ENCODE measurements around the gene SMYD4.
"Not testable (repeated sequence)": the region's sequence is repeated elsewhere in the genome, so short reads cannot be mapped to it uniquely, and the experiment has no call there.

The SMYD4 gene

GRCh38 chr17:1803280-1803679 lies 26.4 kb downstream of the SMYD4 start:
- no peak for DNase-seq (ENCODE audit: low spot score)
- TF ChIP-seq, protein P1, sequence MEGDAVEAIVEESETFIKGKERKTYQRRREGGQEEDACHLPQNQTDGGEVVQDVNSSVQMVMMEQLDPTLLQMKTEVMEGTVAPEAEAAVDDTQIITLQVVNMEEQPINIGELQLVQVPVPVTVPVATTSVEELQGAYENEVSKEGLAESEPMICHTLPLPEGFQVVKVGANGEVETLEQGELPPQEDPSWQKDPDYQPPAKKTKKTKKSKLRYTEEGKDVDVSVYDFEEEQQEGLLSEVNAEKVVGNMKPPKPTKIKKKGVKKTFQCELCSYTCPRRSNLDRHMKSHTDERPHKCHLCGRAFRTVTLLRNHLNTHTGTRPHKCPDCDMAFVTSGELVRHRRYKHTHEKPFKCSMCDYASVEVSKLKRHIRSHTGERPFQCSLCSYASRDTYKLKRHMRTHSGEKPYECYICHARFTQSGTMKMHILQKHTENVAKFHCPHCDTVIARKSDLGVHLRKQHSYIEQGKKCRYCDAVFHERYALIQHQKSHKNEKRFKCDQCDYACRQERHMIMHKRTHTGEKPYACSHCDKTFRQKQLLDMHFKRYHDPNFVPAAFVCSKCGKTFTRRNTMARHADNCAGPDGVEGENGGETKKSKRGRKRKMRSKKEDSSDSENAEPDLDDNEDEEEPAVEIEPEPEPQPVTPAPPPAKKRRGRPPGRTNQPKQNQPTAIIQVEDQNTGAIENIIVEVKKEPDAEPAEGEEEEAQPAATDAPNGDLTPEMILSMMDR (IDR thresholded peaks at IDR 0.05; ENCODE audit: extremely low read depth, missing control alignments) = no peak

- no peak for DNase-seq (ENCODE audit: low spot score)
- TF ChIP-seq, protein P1 (IDR thresholded peaks at IDR 0.05; ENCODE audit: extremely low read depth, missing control alignments) = no peak
These were observed 27.3 kb downstream of the SMYD4 start for GRCh38 chr17:1802429-1802828.

DNA sequence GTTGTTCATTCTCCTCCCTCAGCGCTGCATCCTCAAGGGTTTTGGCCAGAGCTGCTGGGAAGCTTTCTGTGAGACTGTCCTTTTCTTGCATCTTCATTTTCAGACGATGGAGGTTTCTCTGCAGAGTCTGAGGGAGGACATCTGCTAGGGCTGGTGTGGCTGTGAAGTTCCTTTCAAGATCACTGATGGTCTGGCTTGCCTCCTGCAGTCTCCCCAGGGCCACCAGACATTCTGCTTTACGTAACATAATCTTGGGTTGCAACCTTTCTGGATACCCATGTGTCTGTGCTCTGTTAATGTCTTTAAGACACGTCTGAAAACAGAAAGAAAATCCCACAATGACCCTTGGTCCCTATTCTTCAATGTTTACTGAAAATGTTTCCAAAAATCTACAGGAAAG lies 29.0 kb downstream of the SMYD4 start:
- TF ChIP-seq, protein P1 (IDR thresholded peaks at IDR 0.05; ENCODE audit: extremely low read depth, missing control alignments) = no peak
- DNase-seq (ENCODE audit: low spot score) = no peak

DNA sequence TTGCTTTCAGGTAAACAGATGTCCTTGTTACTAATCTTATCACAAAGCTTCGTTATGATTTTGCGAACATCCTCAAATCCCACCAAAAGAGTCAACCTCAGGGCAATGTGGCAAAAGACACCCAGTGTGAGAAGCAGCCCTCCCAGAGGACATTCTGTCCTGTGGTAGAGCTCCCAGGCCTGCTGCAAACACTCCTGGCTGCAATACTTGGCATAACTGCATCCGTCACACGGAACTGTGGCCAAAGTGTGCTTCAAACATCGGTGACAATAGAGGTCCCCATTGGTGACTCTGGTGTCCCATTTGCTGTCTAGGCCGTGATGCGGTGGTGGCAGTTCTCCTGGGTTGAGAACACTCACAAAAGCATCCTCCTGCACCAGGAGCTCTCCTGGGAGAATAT lies 29.5 kb downstream of the SMYD4 start:
- TF ChIP-seq, protein P1 (IDR thresholded peaks at IDR 0.05; ENCODE audit: extremely low read depth, missing control alignments) = no peak
- no peak for DNase-seq (ENCODE audit: low spot score)

DNA sequence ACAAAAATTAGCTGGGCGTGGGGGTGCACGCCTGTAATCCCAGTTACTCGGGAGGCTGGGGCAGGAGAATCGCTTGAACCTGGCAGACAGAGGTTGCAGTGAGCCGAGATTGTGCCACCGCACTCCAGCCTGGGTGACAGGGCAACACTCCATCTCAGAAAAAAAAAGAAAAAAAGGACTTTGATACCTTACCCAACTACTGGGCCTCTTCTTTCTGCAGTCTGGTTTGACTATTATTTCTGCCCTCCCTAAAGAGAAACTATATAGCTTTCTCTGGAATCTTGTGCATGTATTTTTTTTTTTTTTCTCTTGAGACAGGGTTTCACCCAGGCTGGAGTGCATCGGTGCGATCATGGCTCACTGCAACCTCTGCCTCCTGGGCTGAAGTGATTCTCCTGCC lies 31.9 kb downstream of the SMYD4 start:
- DNase-seq (ENCODE audit: low spot score) = not testable (repeated sequence)

- no peak for DNase-seq (ENCODE audit: low spot score)
- TF ChIP-seq, protein P1 (IDR thresholded peaks at IDR 0.05; ENCODE audit: extremely low read depth, missing control alignments) = no peak
These were observed 32.4 kb downstream of the SMYD4 start for GRCh38 chr17:1797323-1797722.

DNA sequence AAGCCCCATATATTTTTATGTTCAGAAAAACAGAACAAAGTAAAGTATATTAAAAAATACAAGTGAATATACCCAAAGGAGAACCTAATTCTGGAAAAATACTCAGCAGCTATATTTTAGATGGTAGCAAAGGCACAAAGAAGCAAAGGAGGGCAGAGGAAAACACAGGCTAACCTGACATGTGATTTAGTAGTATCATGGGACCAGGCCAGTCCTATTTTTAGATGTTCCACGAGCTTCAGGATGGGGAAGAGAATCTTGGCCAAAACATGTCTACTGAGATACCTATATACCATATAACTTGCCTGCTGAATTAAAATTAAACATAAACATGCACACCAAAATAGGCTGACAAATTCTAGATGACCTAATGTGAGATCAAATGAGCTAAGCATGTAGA lies 32.9 kb downstream of the SMYD4 start:
- no peak for DNase-seq (ENCODE audit: low spot score)
- TF ChIP-seq, protein P1 (IDR thresholded peaks at IDR 0.05; ENCODE audit: extremely low read depth, missing control alignments) = no peak

DNA sequence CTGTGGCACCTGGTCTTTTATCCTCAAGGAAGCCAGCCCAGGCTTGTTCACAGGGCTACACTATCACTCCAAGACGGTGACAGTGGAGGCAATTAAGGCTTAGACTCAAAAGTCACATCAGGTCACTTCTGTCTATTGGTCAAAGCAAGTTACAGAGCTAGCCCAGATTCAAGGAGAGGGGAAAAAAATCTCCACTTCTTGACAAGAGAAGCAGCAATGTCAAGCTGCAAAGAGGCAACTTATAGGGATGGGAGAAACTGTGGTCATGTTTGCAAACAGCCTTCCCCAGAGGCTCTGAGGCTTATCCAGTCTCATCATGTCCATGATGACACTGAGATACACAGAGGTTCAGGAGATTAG lies 36.3 kb downstream of the SMYD4 start:
- no peak for DNase-seq (ENCODE audit: low spot score)
- TF ChIP-seq, protein P1 (IDR thresholded peaks at IDR 0.05; ENCODE audit: extremely low read depth, missing control alignments) = no peak

Data from GM20000 (cell line).